B cell (primary cell): Measurements from ENCODE around the gene TRIM2. TPM values are rescaled to one million over a fixed set of nuclear protein-coding genes. Genes with fewer than 3 reads are reported as not detected.
A peak's percentile ranks its signal among the peaks of the same experiment; 100 is the strongest.

ENCODE experiments used
- ATAC-seq: fragments of 200-7000 bp; cut with Tn5 transposase; one replicate; pipeline ENCODE4 v1.10.0; 2021; ENCODE audit warnings: low read depth, mild to moderate bottlenecking, moderate number of reproducible peaks, moderate library complexity
- CTCF ChIA-PET: fragments of 350-600 bp; sonication (Branson Sonifier 250); formaldehyde crosslinking; loops from one replicate; lab custom pipeline; 2021; ENCODE audit warnings: antibody characterized with exemption, inconsistent platforms; lab: Charles Lee
- POLR2A ChIA-PET: fragments of 350-600 bp; sonication (Branson Sonifier 250); formaldehyde crosslinking; loops from one replicate; lab custom pipeline; 2021; ENCODE audit warnings: antibody characterized with exemption; lab: Charles Lee
- DNase-seq: peaks from one replicate; pipeline ENCODE4 v3.0.0; 2013
- H2AFZ ChIP-seq: 2 replicates; pipeline ENCODE4 v1.6.1; 2012; ENCODE audit warnings: mild to moderate bottlenecking, low read depth, low read length; ENCODE audit not compliant: insufficient read depth, poor library complexity, severe bottlenecking
- H3K27ac ChIP-seq, 2 donors: 1 replicate in 1 of 2; 2 replicates in 1 of 2; pipeline ENCODE4 v1.5.1; 2012 to 2013; ENCODE audit warnings: low read length in 2 of 2, mild to moderate bottlenecking in 2 of 2, moderate library complexity in 1 of 2
- H3K27me3 ChIP-seq, 4 experiments: fragments of 200-600 bp in 1 of 4; sonication (generic) in 1 of 4; replicated peaks in 1 of 4; 1 replicate in 2 of 4; 2 replicates in 2 of 4; pipeline versions ENCODE4 v1.6.1 to v1.7.0; 2013 to 2016; ENCODE audit warnings: low read length in 3 of 4, mild to moderate bottlenecking in 2 of 4, mixed read lengths in 1 of 4, moderate library complexity in 1 of 4; ENCODE audit not compliant: insufficient read depth in 4 of 4, control insufficient read depth in 3 of 4; ENCODE audit errors: control extremely low read depth in 1 of 4
- H3K36me3 ChIP-seq, 2 experiments: replicated peaks in 1 of 2; 1 replicate in 1 of 2; 2 replicates in 1 of 2; pipeline versions ENCODE4 v1.6.1 to v1.7.1; 2013; ENCODE audit warnings: low read length in 1 of 2; ENCODE audit not compliant: insufficient read depth in 2 of 2, control insufficient read depth in 1 of 2; ENCODE audit errors: control extremely low read depth in 1 of 2, extremely low read depth in 1 of 2
- H3K4me1 ChIP-seq, 2 donors: fragments of 200-600 bp in 1 of 2; sonication (generic) in 1 of 2; 1 replicate in 1 of 2; 2 replicates in 1 of 2; pipeline versions ENCODE4 v1.5.1 to v1.6.1; 2013 to 2017; ENCODE audit warnings: low read length in 2 of 2; ENCODE audit not compliant: control insufficient read depth in 2 of 2, insufficient read depth in 2 of 2
- H3K4me2 ChIP-seq: replicated peaks from 2 replicates; pipeline ENCODE3; 2012; ENCODE audit warnings: mild to moderate bottlenecking, low read depth, low read length; ENCODE audit not compliant: poor library complexity, severe bottlenecking
- H3K4me3 ChIP-seq, 5 experiments: fragments of 200-600 bp in 1 of 5; sonication (generic) in 1 of 5; 1 replicate in 3 of 5; 2 replicates in 2 of 5; pipeline versions ENCODE4 v1.5.1 to v1.7.0; 2011 to 2016; ENCODE audit warnings: low read length in 4 of 5, mild to moderate bottlenecking in 4 of 5, low read depth in 2 of 5, control low read depth in 1 of 5, moderate library complexity in 1 of 5; ENCODE audit not compliant: insufficient read depth in 1 of 5; ENCODE audit errors: control extremely low read depth in 1 of 5, extremely low read depth in 1 of 5
- H3K79me2 ChIP-seq: fragments of 200-600 bp; sonication (generic); one replicate; pipeline ENCODE4 v1.6.0; 2016; ENCODE audit warnings: low read length; ENCODE audit not compliant: control insufficient read depth, insufficient read depth
- H3K9ac ChIP-seq: fragments of 200-600 bp; sonication (generic); 2 replicates; pipeline ENCODE4 v1.6.1; 2017; ENCODE audit warnings: mild to moderate bottlenecking, low read length, moderate library complexity
- H3K9me3 ChIP-seq, 3 donors: one replicate each; pipeline versions ENCODE4 v1.6.1 to v1.7.1; 2013; ENCODE audit warnings: low read length in 2 of 3; ENCODE audit not compliant: control insufficient read depth in 2 of 3, insufficient read depth in 1 of 3; ENCODE audit errors: control extremely low read depth in 1 of 3
- H4K20me1 ChIP-seq: 2 replicates; pipeline ENCODE4 v1.6.0; 2012; ENCODE audit warnings: mild to moderate bottlenecking, low read length; ENCODE audit not compliant: insufficient read depth, control insufficient read depth, poor library complexity, severe bottlenecking
- H3K27ac Mint-ChIP-seq: one replicate; pipeline ENCODE4 v1.8.0; 2021; ENCODE audit warnings: mixed read lengths
- H3K27me3 Mint-ChIP-seq: one replicate; pipeline ENCODE4 v1.8.0; 2021; ENCODE audit warnings: mixed read lengths
- H3K4me1 Mint-ChIP-seq: one replicate; pipeline ENCODE4 v1.8.0; 2021; ENCODE audit warnings: mixed read lengths
- H3K4me3 Mint-ChIP-seq: one replicate; pipeline ENCODE4 v1.8.0; 2021; ENCODE audit warnings: mixed read lengths
- H3K9me3 Mint-ChIP-seq: one replicate; pipeline ENCODE4 v1.8.0; 2022; ENCODE audit warnings: mixed read lengths; ENCODE audit not compliant: insufficient read depth
- EZH2 ChIP-seq: IDR thresholded peaks from 2 replicates; pipeline ENCODE4 v1.6.1; 2012; ENCODE audit warnings: borderline replicate concordance, low read depth, mild to moderate bottlenecking, moderate library complexity, low read length; ENCODE audit not compliant: insufficient read depth, poor library complexity, severe bottlenecking
- WGBS: methylation state at CpG from one replicate; pipeline ENCODE4 v1.1.5; 2013; ENCODE audit warnings: missing lambda C conversion rate; ENCODE audit not compliant: insufficient coverage; 5-methylcytosine and 5-hydroxymethylcytosine counted together
- intact Hi-C: fragments of 100-400 bp; cut with micrococcal nuclease; formaldehyde crosslinking; loops from one replicate; pipeline ENCODE4 v1.10.0; 2022
- polyA plus RNA-seq: library from polyadenylated mRNA; depleted of rRNA; stranded (reverse); fragments of >200 nt; gene quantifications from 2 replicates; pipeline ENCODE4 v1.2.3, GENCODE V29; 2012
- total RNA-seq, 2 donors: library from RNA; stranded (reverse); fragments of 120-200 nt in 1 of 2; gene quantifications; 1 replicate in 1 of 2; 2 replicates in 1 of 2; pipeline versions ENCODE4 v1.2.3 to v1.2.4, GENCODE V29; 2013 to 2022
- TF ChIP-seq, protein P1 (sequence below): fragments of 200-600 bp; IDR thresholded peaks from one replicate; pipeline ENCODE4 v1.8.0; 2022; ENCODE audit warnings: antibody characterized with exemption, mild to moderate bottlenecking

TRIM2 gene
- total and polyA plus RNA-seq, 2 donors (not counting 1 experiment from before 2014, with no cell fraction given), result 1.2 to 6.4 TPM

DNA sequence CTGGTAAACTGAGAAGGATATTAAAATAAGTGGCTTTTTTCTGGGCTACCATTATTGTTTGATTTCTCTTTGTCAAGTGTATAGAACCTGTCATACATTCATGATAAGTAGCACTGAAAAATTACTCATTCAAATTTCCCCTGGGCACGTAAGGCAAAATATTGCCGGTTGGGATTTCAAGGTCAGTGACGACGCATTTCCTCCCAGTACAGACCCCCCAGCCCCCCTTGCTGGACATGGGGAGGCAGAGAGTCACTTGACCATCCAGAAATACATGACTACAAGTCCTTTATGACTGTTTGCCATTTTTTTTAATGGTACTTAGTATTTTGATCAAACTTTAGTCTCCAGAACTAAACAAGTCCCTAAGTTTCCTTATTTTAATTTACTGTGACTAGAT, 133.4 kb downstream of the TRIM2 start:
- Mint-ChIP-seq H3K27ac (no peak overlapping the region), H3K4me1 (peaks cover 15% of the 10 kb centered on the region), H3K27me3 (no peaks in the 10 kb centered on the region), H3K4me3 (no peak overlapping the region), H3K9me3 (no peaks in the 10 kb centered on the region)
- intact Hi-C loops, result no loop called here
- no peak overlapping the region for H3K4me3 ChIP-seq
- H3K4me2 ChIP-seq, result no peak overlapping the region
- no peak overlapping the region for H3K27ac ChIP-seq
- no peak for DNase-seq
- ChIA-PET CTCF (no interaction called here), POLR2A (no interaction called here)
- no CpG with 5 or more reads among the region's 4 CpGs for WGBS
- H3K4me1 ChIP-seq, result peaks cover 10% of the 10 kb centered on the region in 2 donors
- H4K20me1 ChIP-seq, result no peaks in the 10 kb centered on the region
- H3K9me3 ChIP-seq, result no peaks in the 10 kb centered on the region
- no peak overlapping the region for H3K9ac ChIP-seq
- no peaks in the 10 kb centered on the region for H3K79me2 ChIP-seq
- H3K36me3 ChIP-seq, result no peaks in the 10 kb centered on the region
- no peaks in the 10 kb centered on the region for H3K27me3 ChIP-seq
- ATAC-seq, result no peak
- TF ChIP-seq, protein P1, sequence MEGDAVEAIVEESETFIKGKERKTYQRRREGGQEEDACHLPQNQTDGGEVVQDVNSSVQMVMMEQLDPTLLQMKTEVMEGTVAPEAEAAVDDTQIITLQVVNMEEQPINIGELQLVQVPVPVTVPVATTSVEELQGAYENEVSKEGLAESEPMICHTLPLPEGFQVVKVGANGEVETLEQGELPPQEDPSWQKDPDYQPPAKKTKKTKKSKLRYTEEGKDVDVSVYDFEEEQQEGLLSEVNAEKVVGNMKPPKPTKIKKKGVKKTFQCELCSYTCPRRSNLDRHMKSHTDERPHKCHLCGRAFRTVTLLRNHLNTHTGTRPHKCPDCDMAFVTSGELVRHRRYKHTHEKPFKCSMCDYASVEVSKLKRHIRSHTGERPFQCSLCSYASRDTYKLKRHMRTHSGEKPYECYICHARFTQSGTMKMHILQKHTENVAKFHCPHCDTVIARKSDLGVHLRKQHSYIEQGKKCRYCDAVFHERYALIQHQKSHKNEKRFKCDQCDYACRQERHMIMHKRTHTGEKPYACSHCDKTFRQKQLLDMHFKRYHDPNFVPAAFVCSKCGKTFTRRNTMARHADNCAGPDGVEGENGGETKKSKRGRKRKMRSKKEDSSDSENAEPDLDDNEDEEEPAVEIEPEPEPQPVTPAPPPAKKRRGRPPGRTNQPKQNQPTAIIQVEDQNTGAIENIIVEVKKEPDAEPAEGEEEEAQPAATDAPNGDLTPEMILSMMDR, result no peak
- TF ChIP-seq EZH2, result no peak
- no peak overlapping the region for H2AFZ ChIP-seq

DNA sequence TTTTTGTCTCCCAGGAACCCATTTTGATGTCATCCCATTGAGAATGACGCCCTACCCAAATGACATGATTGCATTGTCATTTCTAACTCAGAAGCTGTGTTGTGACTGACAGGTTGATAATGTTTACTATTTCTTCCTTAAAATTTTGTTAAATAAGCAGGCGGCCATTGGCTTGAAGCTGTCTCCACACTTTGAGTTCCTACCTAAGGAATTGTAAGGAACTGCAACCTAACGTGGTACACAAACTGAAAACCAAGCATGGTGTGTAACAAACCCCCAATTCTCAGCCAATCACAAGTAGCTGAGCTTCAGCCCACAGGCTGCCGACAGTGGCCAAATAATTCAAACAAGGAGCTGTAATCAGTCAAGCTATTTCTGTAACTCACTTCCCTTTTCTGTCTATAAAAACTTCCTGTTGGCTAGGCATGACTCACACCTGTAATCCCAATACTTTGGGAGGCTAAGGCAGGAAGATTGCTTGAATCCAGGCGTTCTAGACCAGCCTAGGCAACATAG, 137.4 kb downstream of the TRIM2 start:
- peak overlapping the region; percentile 26 for H3K4me3 Mint-ChIP-seq
- intact Hi-C loops, result no loop called here
- Histone ChIP-seq H3K4me1 (peaks cover 23 to 25% of the 10 kb centered on the region in 2 donors), H3K27me3 (no peaks in the 10 kb centered on the region), H3K9ac (no peak overlapping the region), H3K27ac (no peak overlapping the region), H2AFZ (peak overlapping the region; percentile 11), H3K79me2 (peaks cover 13% of the 10 kb centered on the region), H3K36me3 (no peaks in the 10 kb centered on the region), H3K4me3 (no peak overlapping the region), H3K9me3 (no peaks in the 10 kb centered on the region), H4K20me1 (no peaks in the 10 kb centered on the region), H3K4me2 (peak overlapping the region; percentile 42)
- CTCF ChIA-PET, result interaction anchor here (1.3 to 2.0 kb wide), 8 partner anchors 15 to 409 kb away, joined by 3 to 14 read pairs (median 6); no protein-coding TSS in a partner anchor
- peak; percentile 43 for DNase-seq
- H3K9me3 Mint-ChIP-seq, result no peaks in the 10 kb centered on the region
- TF ChIP-seq, protein P1, result no peak
- TF ChIP-seq EZH2, result no peak
- no peaks in the 10 kb centered on the region for H3K27me3 Mint-ChIP-seq
- H3K27ac Mint-ChIP-seq, result no peak overlapping the region
- ATAC-seq, result no peak
- 0% methylated on average over 2 of the region's 5 CpGs for WGBS
- H3K4me1 Mint-ChIP-seq, result peaks cover 26% of the 10 kb centered on the region
- POLR2A ChIA-PET, result no interaction called here
